K562 (cell line): ENCODE measurements around the gene SYNE1. TPM values are rescaled to one million over a fixed set of nuclear protein-coding genes. Genes with fewer than 3 reads are reported as not detected.

Experiments
- RAD21 ChIP-seq, 2 experiments: fragments of 250-450 bp in 1 of 2; fragments of 450-650 bp in 1 of 2; sonication (Bioruptor Pico) in 1 of 2; formaldehyde crosslinking in 1 of 2; IDR thresholded peaks in 1 of 2; conservative IDR thresholded peaks in 1 of 2; 2 replicates each; pipeline versions ENCODE4 v1.4.0 to v1.8.0; 2020 to 2022; ENCODE audit warnings: mild to moderate bottlenecking in 2 of 2, moderate library complexity in 1 of 2
- RFX7 ChIP-seq: fragments of 250-450 bp; sonication (Bioruptor Pico); IDR thresholded peaks from 2 replicates; pipeline ENCODE4 v1.5.1; 2021; ENCODE audit warnings: mild to moderate bottlenecking
- SMC3 ChIP-seq: conservative IDR thresholded peaks from 2 replicates; pipeline ENCODE4 v1.6.1; 2011; ENCODE audit warnings: low read depth, low read length, improper control_type of control experiment; ENCODE audit not compliant: insufficient read depth
- ZBTB17 ChIP-seq: fragments of 450-650 bp; formaldehyde crosslinking; IDR thresholded peaks from 2 replicates; pipeline ENCODE4 v1.4.0; 2020; ENCODE audit warnings: mild to moderate bottlenecking
- polyA plus RNA-seq, 8 experiments: library from polyadenylated mRNA; depleted of rRNA in 4 of 8; stranded (reverse) in 5 of 8; unstranded in 3 of 8; fragments of >200 nt; fragmentation: Nextera tagmentation in 2 of 8; fragmentation: Illumina TruSeq in 1 of 8; extraction: Ambion mirVana in 2 of 8; extraction: Trizol in 1 of 8; gene quantifications; 2 replicates each; pipeline versions ENCODE4 v1.2.1 to v1.2.3, GENCODE V29; 2011 to 2014; ENCODE audit warnings: inconsistent platforms in 1 of 8, missing spikeins in 1 of 8
- total RNA-seq, 7 experiments: library from RNA; depleted of rRNA in 6 of 7; stranded (reverse); fragments of >200 nt in 6 of 7; fragmentation: Illumina TruSeq in 2 of 7; extraction: Trizol in 2 of 7; gene quantifications; 2 replicates each; pipeline versions ENCODE4 v1.2.1 to v1.2.3, GENCODE V29; 2011 to 2021; ENCODE audit warnings: low replicate concordance in 1 of 7
- TF ChIP-seq, protein P1 (sequence below), 2 experiments: fragments of 450-650 bp in 1 of 2; sonication (generic) in 1 of 2; formaldehyde crosslinking in 1 of 2; IDR thresholded peaks; 2 replicates each; pipeline versions ENCODE4 v1.7.1 to v1.9.0; 2016 to 2022; ENCODE audit warnings: inconsistent platforms in 1 of 2, mild to moderate bottlenecking in 1 of 2, missing genetic modification reagents in 1 of 2
- TF ChIP-seq, protein P2 (sequence below): fragments of 250-450 bp; sonication (Bioruptor Pico); IDR thresholded peaks from 2 replicates; pipeline ENCODE4 v1.9.0; 2021; ENCODE audit warnings: mild to moderate bottlenecking, inconsistent platforms

The SYNE1 gene
- total and polyA plus RNA-seq, 9 of the 15 experiments (the other 6 are each of a cell fraction or from before 2014, with no cell fraction given): under 0.01 to 0.42 (median 0.08) TPM; not detected in 1

- no peak for TF ChIP-seq RFX7 (CRISPR knock-in tag)
- TF ChIP-seq ZBTB17: no peak
- TF ChIP-seq, protein P1, sequence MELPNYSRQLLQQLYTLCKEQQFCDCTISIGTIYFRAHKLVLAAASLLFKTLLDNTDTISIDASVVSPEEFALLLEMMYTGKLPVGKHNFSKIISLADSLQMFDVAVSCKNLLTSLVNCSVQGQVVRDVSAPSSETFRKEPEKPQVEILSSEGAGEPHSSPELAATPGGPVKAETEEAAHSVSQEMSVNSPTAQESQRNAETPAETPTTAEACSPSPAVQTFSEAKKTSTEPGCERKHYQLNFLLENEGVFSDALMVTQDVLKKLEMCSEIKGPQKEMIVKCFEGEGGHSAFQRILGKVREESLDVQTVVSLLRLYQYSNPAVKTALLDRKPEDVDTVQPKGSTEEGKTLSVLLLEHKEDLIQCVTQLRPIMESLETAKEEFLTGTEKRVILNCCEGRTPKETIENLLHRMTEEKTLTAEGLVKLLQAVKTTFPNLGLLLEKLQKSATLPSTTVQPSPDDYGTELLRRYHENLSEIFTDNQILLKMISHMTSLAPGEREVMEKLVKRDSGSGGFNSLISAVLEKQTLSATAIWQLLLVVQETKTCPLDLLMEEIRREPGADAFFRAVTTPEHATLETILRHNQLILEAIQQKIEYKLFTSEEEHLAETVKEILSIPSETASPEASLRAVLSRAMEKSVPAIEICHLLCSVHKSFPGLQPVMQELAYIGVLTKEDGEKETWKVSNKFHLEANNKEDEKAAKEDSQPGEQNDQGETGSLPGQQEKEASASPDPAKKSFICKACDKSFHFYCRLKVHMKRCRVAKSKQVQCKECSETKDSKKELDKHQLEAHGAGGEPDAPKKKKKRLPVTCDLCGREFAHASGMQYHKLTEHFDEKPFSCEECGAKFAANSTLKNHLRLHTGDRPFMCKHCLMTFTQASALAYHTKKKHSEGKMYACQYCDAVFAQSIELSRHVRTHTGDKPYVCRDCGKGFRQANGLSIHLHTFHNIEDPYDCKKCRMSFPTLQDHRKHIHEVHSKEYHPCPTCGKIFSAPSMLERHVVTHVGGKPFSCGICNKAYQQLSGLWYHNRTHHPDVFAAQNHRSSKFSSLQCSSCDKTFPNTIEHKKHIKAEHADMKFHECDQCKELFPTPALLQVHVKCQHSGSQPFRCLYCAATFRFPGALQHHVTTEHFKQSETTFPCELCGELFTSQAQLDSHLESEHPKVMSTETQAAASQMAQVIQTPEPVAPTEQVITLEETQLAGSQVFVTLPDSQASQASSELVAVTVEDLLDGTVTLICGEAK (IDR thresholded peaks at IDR 0.05): no peak
- TF ChIP-seq, protein P1 (CRISPR knock-in tag; IDR thresholded peaks at IDR 0.05): no peak
- 0 out of 2 replicates have a peak, but pooled peaks have one; percentile 46 for TF ChIP-seq SMC3
- TF ChIP-seq, protein P2, sequence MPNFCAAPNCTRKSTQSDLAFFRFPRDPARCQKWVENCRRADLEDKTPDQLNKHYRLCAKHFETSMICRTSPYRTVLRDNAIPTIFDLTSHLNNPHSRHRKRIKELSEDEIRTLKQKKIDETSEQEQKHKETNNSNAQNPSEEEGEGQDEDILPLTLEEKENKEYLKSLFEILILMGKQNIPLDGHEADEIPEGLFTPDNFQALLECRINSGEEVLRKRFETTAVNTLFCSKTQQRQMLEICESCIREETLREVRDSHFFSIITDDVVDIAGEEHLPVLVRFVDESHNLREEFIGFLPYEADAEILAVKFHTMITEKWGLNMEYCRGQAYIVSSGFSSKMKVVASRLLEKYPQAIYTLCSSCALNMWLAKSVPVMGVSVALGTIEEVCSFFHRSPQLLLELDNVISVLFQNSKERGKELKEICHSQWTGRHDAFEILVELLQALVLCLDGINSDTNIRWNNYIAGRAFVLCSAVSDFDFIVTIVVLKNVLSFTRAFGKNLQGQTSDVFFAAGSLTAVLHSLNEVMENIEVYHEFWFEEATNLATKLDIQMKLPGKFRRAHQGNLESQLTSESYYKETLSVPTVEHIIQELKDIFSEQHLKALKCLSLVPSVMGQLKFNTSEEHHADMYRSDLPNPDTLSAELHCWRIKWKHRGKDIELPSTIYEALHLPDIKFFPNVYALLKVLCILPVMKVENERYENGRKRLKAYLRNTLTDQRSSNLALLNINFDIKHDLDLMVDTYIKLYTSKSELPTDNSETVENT (CRISPR knock-in tag): no peak
- peak; percentile 40 to 60; a peak in 3 of 4 replicates for TF ChIP-seq RAD21 (CRISPR knock-in tag; conservative IDR thresholded peaks at IDR 0.05 in 1 of 2, IDR thresholded peaks at IDR 0.05 in 1 of 2)
Observed at GRCh38 chr6:152552616-152553209, 84.4 kb downstream of the SYNE1 start (continued).
